DOHH2 (cell line): ENCODE measurements around the gene RFX6.

Experiments used
- H3F3A ChIP-seq: fragments of 200-600 bp; sonication (generic), shearing (Covaris generic); 2 replicates; pipeline ENCODE4 v1.6.0; 2016; ENCODE audit warnings: antibody characterized with exemption, mild to moderate bottlenecking; ENCODE audit not compliant: control insufficient read depth, insufficient read depth
- H3K27ac ChIP-seq: fragments of 200-600 bp; sonication (generic); 2 replicates; pipeline ENCODE4 v1.5.1; 2014; ENCODE audit warnings: low read depth, mild to moderate bottlenecking, low read length, moderate library complexity
- H3K27me3 ChIP-seq: fragments of 200-600 bp; sonication (generic); 2 replicates; pipeline ENCODE4 v1.6.1; 2014; ENCODE audit warnings: mild to moderate bottlenecking, low read length, mixed read lengths; ENCODE audit not compliant: control insufficient read depth
- H3K36me3 ChIP-seq: fragments of 200-600 bp; sonication (generic); 2 replicates; pipeline ENCODE4 v1.6.1; 2014; ENCODE audit warnings: mild to moderate bottlenecking, low read length, moderate library complexity, mixed read lengths; ENCODE audit not compliant: control insufficient read depth
- H3K4me1 ChIP-seq: fragments of 200-600 bp; sonication (generic); 2 replicates; pipeline ENCODE4 v1.6.1; 2014; ENCODE audit warnings: mild to moderate bottlenecking, low read length, mixed read lengths; ENCODE audit not compliant: control insufficient read depth
- H3K4me2 ChIP-seq: fragments of 200-600 bp; sonication (generic); 2 replicates; pipeline ENCODE4 v1.6.0; 2014; ENCODE audit warnings: mild to moderate bottlenecking, low read length, moderate library complexity
- H3K4me3 ChIP-seq: fragments of 200-600 bp; sonication (generic); 2 replicates; pipeline ENCODE4 v1.5.1; 2014; ENCODE audit warnings: mild to moderate bottlenecking, low read length, mixed read lengths
- H3K79me2 ChIP-seq: fragments of 200-600 bp; sonication (generic); 2 replicates; pipeline ENCODE4 v1.6.1; 2014; ENCODE audit warnings: mild to moderate bottlenecking, low read length, mixed read lengths; ENCODE audit not compliant: control insufficient read depth
- H3K9me2 ChIP-seq: fragments of 200-600 bp; sonication (generic); replicated peaks from 2 replicates; pipeline ENCODE4 v1.6.1; 2014; ENCODE audit warnings: mild to moderate bottlenecking, low read length, mixed read lengths; ENCODE audit not compliant: control insufficient read depth
- H3K9me3 ChIP-seq: fragments of 200-600 bp; sonication (generic); 2 replicates; pipeline ENCODE4 v1.6.1; 2014; ENCODE audit warnings: antibody characterized with exemption, low read length, mixed read lengths; ENCODE audit not compliant: control insufficient read depth, insufficient read depth
- H4K20me1 ChIP-seq: fragments of 200-600 bp; sonication (generic); 2 replicates; pipeline ENCODE4 v1.6.0; 2014; ENCODE audit warnings: low read depth, mild to moderate bottlenecking, antibody characterized with exemption, low read length, moderate library complexity; ENCODE audit not compliant: control insufficient read depth, insufficient read depth
- CTCF ChIP-seq: fragments of 200-600 bp; sonication (generic); IDR thresholded peaks from one replicate; pipeline ENCODE4 v1.5.1; 2014; ENCODE audit warnings: antibody characterized with exemption, mild to moderate bottlenecking, low read depth, low read length; ENCODE audit not compliant: poor library complexity, severe bottlenecking
- EZH2phosphoT487 ChIP-seq: fragments of 200-600 bp; sonication (generic); IDR thresholded peaks from 2 replicates; pipeline ENCODE4 v1.6.1; 2017; ENCODE audit warnings: borderline replicate concordance, mild to moderate bottlenecking, antibody characterized with exemption, low read length, moderate library complexity, mixed read lengths

Gene RFX6

GRCh38 chr6:116966675-116967576 is 89.9 kb downstream of the RFX6 start:
- H3K9me2 ChIP-seq: no peaks in the 10 kb centered on the region
- H3K9me3 ChIP-seq: no peaks in the 10 kb centered on the region
- H3K4me2 ChIP-seq: no peak overlapping the region
- H3K4me1 ChIP-seq: no peaks in the 10 kb centered on the region
- no peaks in the 10 kb centered on the region for H3K79me2 ChIP-seq
- no peaks in the 10 kb centered on the region for H3K36me3 ChIP-seq
- H3F3A ChIP-seq: no peaks in the 10 kb centered on the region
- H3K4me3 ChIP-seq: no peak overlapping the region
- TF ChIP-seq EZH2phosphoT487 (no peak), CTCF (no peak)
- H3K27ac ChIP-seq: no peak overlapping the region
- H3K27me3 ChIP-seq: peaks cover 3% of the 10 kb centered on the region; the same call in 1 of the 2 replicates
- H4K20me1 ChIP-seq: no peaks in the 10 kb centered on the region

GRCh38 chr6:116969211-116969863 is 92.3 kb downstream of the RFX6 start:
- TF ChIP-seq EZH2phosphoT487 (no peak), CTCF (peak; percentile 69)
- Histone ChIP-seq H4K20me1 (no peaks in the 10 kb centered on the region), H3K4me1 (no peaks in the 10 kb centered on the region), H3K27ac (no peak overlapping the region), H3K4me2 (no peak overlapping the region), H3F3A (no peaks in the 10 kb centered on the region), H3K9me3 (no peaks in the 10 kb centered on the region), H3K9me2 (no peaks in the 10 kb centered on the region), H3K27me3 (peaks cover 1% of the 10 kb centered on the region; the same call in 1 of the 2 replicates), H3K4me3 (no peak overlapping the region), H3K36me3 (no peaks in the 10 kb centered on the region), H3K79me2 (no peaks in the 10 kb centered on the region)

- TF ChIP-seq EZH2phosphoT487 (no peak), CTCF (peak; percentile 59)
These were observed 94.9 kb downstream of the RFX6 start for GRCh38 chr6:116971959-116972358.

More at GRCh38 chr6:116971959-116972358, 94.9 kb downstream of the RFX6 start:
- no peak overlapping the region for H3K4me3 ChIP-seq
- H3K9me2 ChIP-seq: no peaks in the 10 kb centered on the region
- no peaks in the 10 kb centered on the region for H3K9me3 ChIP-seq
- no peaks in the 10 kb centered on the region for H3K36me3 ChIP-seq
- H3F3A ChIP-seq: no peaks in the 10 kb centered on the region
- no peaks in the 10 kb centered on the region for H3K4me1 ChIP-seq
- H3K27me3 ChIP-seq: no peaks in the 10 kb centered on the region
- no peak overlapping the region for H3K27ac ChIP-seq
- H3K4me2 ChIP-seq: no peak overlapping the region
- no peaks in the 10 kb centered on the region for H4K20me1 ChIP-seq
- H3K79me2 ChIP-seq: no peaks in the 10 kb centered on the region
